ENCODE data around the gene C5orf34. TPM values are rescaled to one million over a fixed set of nuclear protein-coding genes. Genes with fewer than 3 reads are reported as not detected.

Gene C5orf34
- total RNA-seq, 1 experiment from 2014 or later = 9.4 TPM

- H3K9me3 Mint-ChIP-seq = no peaks in the 10 kb centered on the region
- ATAC-seq = no peak
- H3K36me3 Mint-ChIP-seq = peaks cover 5% of the 10 kb centered on the region; the same call in 1 of the 2 replicates
- H3K4me1 Mint-ChIP-seq = no peaks in the 10 kb centered on the region
- CTCF ChIA-PET = interaction anchor here (1.5 kb wide), 1 partner anchor 14 kb away, joined by 7 read pairs; the partner anchor contains the start of gene TMEM267
- H3K27me3 Mint-ChIP-seq (ENCODE audit: low read depth) = no peaks in the 10 kb centered on the region
- H3K27ac Mint-ChIP-seq = no peak overlapping the region
- no peak for DNase-seq (ENCODE audit: low spot score)
- POLR2A ChIA-PET = interaction anchor here (1.1 kb wide), 1 partner anchor 14 kb away, joined by 4 read pairs; no protein-coding TSS in a partner anchor
- TF ChIP-seq ZNF121 (CRISPR knock-in tag; IDR thresholded peaks at IDR 0.05) (no peak), ZNF423 (CRISPR knock-in tag; IDR thresholded peaks at IDR 0.05) (no peak), GTF2I (CRISPR knock-in tag; conservative IDR thresholded peaks at IDR 0.05) (no peak), NR3C1 (CRISPR knock-in tag; conservative IDR thresholded peaks at IDR 0.05; ENCODE audit: low read depth) (no peak), TP53 (CRISPR knock-in tag; IDR thresholded peaks at IDR 0.05) (no peak), MYBL2 (CRISPR knock-in tag; IDR thresholded peaks at IDR 0.05) (no peak), SMAD4 (CRISPR knock-in tag; IDR thresholded peaks at IDR 0.05) (no peak), ZNF219 (CRISPR knock-in tag; IDR thresholded peaks at IDR 0.05; ENCODE audit: borderline replicate concordance) (no peak), ZMAT4 (CRISPR knock-in tag; IDR thresholded peaks at IDR 0.05) (no peak), E2F5 (CRISPR knock-in tag; IDR thresholded peaks at IDR 0.05) (no peak), CDX4 (CRISPR knock-in tag; IDR thresholded peaks at IDR 0.05; ENCODE audit: borderline replicate concordance) (no peak)
- TF ChIP-seq, protein P1, sequence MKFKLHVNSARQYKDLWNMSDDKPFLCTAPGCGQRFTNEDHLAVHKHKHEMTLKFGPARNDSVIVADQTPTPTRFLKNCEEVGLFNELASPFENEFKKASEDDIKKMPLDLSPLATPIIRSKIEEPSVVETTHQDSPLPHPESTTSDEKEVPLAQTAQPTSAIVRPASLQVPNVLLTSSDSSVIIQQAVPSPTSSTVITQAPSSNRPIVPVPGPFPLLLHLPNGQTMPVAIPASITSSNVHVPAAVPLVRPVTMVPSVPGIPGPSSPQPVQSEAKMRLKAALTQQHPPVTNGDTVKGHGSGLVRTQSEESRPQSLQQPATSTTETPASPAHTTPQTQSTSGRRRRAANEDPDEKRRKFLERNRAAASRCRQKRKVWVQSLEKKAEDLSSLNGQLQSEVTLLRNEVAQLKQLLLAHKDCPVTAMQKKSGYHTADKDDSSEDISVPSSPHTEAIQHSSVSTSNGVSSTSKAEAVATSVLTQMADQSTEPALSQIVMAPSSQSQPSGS (CRISPR knock-in tag; IDR thresholded peaks at IDR 0.05; ENCODE audit: borderline replicate concordance, low read depth) = no peak
- TF ChIP-seq, protein P2, sequence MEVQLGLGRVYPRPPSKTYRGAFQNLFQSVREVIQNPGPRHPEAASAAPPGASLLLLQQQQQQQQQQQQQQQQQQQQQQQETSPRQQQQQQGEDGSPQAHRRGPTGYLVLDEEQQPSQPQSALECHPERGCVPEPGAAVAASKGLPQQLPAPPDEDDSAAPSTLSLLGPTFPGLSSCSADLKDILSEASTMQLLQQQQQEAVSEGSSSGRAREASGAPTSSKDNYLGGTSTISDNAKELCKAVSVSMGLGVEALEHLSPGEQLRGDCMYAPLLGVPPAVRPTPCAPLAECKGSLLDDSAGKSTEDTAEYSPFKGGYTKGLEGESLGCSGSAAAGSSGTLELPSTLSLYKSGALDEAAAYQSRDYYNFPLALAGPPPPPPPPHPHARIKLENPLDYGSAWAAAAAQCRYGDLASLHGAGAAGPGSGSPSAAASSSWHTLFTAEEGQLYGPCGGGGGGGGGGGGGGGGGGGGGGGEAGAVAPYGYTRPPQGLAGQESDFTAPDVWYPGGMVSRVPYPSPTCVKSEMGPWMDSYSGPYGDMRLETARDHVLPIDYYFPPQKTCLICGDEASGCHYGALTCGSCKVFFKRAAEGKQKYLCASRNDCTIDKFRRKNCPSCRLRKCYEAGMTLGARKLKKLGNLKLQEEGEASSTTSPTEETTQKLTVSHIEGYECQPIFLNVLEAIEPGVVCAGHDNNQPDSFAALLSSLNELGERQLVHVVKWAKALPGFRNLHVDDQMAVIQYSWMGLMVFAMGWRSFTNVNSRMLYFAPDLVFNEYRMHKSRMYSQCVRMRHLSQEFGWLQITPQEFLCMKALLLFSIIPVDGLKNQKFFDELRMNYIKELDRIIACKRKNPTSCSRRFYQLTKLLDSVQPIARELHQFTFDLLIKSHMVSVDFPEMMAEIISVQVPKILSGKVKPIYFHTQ (CRISPR knock-in tag; IDR thresholded peaks at IDR 0.05) = no peak
- TF ChIP-seq, protein P3, sequence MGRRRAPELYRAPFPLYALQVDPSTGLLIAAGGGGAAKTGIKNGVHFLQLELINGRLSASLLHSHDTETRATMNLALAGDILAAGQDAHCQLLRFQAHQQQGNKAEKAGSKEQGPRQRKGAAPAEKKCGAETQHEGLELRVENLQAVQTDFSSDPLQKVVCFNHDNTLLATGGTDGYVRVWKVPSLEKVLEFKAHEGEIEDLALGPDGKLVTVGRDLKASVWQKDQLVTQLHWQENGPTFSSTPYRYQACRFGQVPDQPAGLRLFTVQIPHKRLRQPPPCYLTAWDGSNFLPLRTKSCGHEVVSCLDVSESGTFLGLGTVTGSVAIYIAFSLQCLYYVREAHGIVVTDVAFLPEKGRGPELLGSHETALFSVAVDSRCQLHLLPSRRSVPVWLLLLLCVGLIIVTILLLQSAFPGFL (CRISPR knock-in tag; IDR thresholded peaks at IDR 0.05; ENCODE audit: borderline replicate concordance) = no peak
- H3K4me3 Mint-ChIP-seq = no peak overlapping the region
Measured at GRCh38 chr5:43498581-43498980, 16.4 kb downstream of the C5orf34 start.

DNA sequence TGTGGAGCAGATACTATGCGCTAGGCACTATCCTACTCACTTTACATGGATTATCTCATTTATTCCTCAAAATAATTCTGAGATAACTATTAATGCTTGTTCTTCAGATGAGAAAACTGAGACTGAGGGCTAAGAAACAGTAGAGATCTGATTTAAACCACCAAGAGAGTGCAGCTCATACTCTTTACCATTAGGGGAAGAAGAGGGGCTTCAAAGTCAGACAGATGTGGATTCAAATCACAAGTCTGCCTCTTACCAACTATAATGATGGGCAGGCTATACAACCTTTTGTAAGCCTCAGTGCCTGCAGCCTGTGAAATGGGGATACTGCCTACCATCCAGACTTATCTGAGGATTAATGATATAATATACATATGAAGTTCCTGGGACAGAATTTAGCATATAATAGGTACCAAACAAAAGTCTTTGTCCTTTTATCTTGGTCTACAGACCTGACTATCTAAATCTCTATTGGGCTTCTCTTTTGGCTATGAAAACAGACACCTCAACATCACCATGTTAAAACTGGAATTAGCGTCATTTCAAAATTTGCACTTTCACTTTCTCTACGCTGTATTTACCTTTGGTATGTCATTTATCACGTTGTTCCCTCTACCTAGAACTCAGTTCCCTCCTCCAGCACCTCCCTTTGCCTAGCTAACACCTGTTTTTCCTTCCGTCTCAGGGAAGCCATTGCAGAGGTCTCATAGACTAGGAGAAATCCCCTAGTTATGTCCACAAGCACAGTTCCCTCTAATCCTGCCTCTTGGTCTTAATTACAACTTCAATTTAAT is 17.4 kb downstream of the C5orf34 start:
- CTCF ChIA-PET = interaction anchor here (2.0 kb wide), 1 partner anchor 13 kb away, joined by 9 read pairs; the partner anchor contains the start of gene TMEM267
- H3K4me3 Mint-ChIP-seq = no peak overlapping the region
- no peak overlapping the region for H3K27ac Mint-ChIP-seq
- H3K36me3 Mint-ChIP-seq = peaks cover 5% of the 10 kb centered on the region; the same call in 1 of the 2 replicates
- POLR2A ChIA-PET = interaction anchor here (0.6 kb wide), 1 partner anchor 86 kb away, joined by 3 read pairs; the partner anchor contains the start of gene CCL28
- DNase-seq (ENCODE audit: low spot score) (no peak), ATAC-seq (peak; percentile 57)
- H3K9me3 Mint-ChIP-seq = no peaks in the 10 kb centered on the region
- no peaks in the 10 kb centered on the region for H3K4me1 Mint-ChIP-seq
- no peak for TF ChIP-seq MLX (CRISPR knock-in tag; IDR thresholded peaks at IDR 0.05)
- no peak for TF ChIP-seq CBFB (CRISPR knock-in tag; IDR thresholded peaks at IDR 0.05; ENCODE audit: low read depth)
- TF ChIP-seq USF2 (CRISPR knock-in tag; IDR thresholded peaks at IDR 0.05) = no peak
- TF ChIP-seq ETV6 (CRISPR knock-in tag; IDR thresholded peaks at IDR 0.05) = no peak
- no peak for TF ChIP-seq NFE2L1 (CRISPR knock-in tag; IDR thresholded peaks at IDR 0.05)
- TF ChIP-seq JAZF1 (CRISPR knock-in tag; IDR thresholded peaks at IDR 0.05) = no peak
- no peak for TF ChIP-seq ZNF416 (CRISPR knock-in tag; IDR thresholded peaks at IDR 0.05)
- no peak for TF ChIP-seq ZNF671 (CRISPR knock-in tag; IDR thresholded peaks at IDR 0.05)
- TF ChIP-seq, protein P1 (CRISPR knock-in tag; IDR thresholded peaks at IDR 0.05; ENCODE audit: borderline replicate concordance, low read depth) = no peak
- no peak for TF ChIP-seq HMGA2 (CRISPR knock-in tag; IDR thresholded peaks at IDR 0.05)
- no peaks in the 10 kb centered on the region for H3K27me3 Mint-ChIP-seq (ENCODE audit: low read depth)
